Sigmoid colon (tissue), 4 donors: ENCODE data around the gene GSG1L.

Experiments
- CTCF ChIP-seq, 4 experiments: fragments of 450-650 bp in 3 of 4; fragments of 200-600 bp in 1 of 4; IDR thresholded peaks; one replicate each; pipeline ENCODE4 v1.5.1; 2016 to 2019; ENCODE audit warnings: antibody characterized with exemption in 4 of 4, mild to moderate bottlenecking in 3 of 4, moderate library complexity in 2 of 4
- EP300 ChIP-seq, 4 donors: sonication (generic); formaldehyde crosslinking; IDR thresholded peaks; one replicate each; pipeline ENCODE4 v1.6.1; 2017; ENCODE audit warnings: antibody characterized with exemption in 4 of 4
- POLR2A ChIP-seq, 2 donors: fragments of 450-650 bp; IDR thresholded peaks; one replicate each; pipeline ENCODE4 v1.6.1; 2016; ENCODE audit warnings: antibody characterized with exemption in 2 of 2, mild to moderate bottlenecking in 2 of 2, moderate library complexity in 2 of 2

GRCh38 chr16:27803775-27804549 lies 259.6 kb downstream of the GSG1L start:
- TF ChIP-seq POLR2A (IDR thresholded peaks at IDR 0.05) (no peak), CTCF (IDR thresholded peaks at IDR 0.05) (no peak), EP300 (IDR thresholded peaks at IDR 0.05) (no peak)
